ENCODE measurements around the gene CCDC178. TPM values are rescaled to one million over a fixed set of nuclear protein-coding genes. Genes with fewer than 3 reads are reported as not detected.

CCDC178 gene
- total RNA-seq, 4 donors from 2014 or later = not detected

DNA sequence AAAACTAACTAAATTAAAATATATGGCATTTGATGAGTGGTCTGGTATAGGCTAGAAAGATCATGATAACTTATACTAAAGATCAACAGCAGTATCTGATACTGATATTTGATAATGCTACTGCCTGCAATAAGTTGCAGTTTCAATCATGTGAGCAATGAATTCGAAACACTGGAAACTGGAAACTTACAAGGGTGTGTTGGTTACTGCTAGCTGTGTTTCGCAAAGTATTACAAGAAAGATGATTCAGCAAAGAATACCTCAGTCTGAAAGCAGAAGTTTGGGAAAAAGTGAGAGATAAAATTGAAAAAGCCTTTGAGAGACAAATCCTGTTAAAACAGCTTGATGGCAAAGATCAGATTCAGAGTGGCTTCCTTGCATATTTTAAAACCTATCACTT, 294.5 kb downstream of the CCDC178 start:
- no peak overlapping the region for H3K27ac ChIP-seq
- H3K27me3 ChIP-seq = no peaks in the 10 kb centered on the region
- no peak for DNase-seq
- H3K4me3 ChIP-seq = no peak overlapping the region
- no peaks in the 10 kb centered on the region for H3K4me1 ChIP-seq
- no peaks in the 10 kb centered on the region for H3K9me3 ChIP-seq
- TF ChIP-seq, protein P1, sequence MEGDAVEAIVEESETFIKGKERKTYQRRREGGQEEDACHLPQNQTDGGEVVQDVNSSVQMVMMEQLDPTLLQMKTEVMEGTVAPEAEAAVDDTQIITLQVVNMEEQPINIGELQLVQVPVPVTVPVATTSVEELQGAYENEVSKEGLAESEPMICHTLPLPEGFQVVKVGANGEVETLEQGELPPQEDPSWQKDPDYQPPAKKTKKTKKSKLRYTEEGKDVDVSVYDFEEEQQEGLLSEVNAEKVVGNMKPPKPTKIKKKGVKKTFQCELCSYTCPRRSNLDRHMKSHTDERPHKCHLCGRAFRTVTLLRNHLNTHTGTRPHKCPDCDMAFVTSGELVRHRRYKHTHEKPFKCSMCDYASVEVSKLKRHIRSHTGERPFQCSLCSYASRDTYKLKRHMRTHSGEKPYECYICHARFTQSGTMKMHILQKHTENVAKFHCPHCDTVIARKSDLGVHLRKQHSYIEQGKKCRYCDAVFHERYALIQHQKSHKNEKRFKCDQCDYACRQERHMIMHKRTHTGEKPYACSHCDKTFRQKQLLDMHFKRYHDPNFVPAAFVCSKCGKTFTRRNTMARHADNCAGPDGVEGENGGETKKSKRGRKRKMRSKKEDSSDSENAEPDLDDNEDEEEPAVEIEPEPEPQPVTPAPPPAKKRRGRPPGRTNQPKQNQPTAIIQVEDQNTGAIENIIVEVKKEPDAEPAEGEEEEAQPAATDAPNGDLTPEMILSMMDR (IDR thresholded peaks at IDR 0.05) = no peak
- TF ChIP-seq POLR2A (IDR thresholded peaks at IDR 0.05) = no peak
- H3K36me3 ChIP-seq = no peaks in the 10 kb centered on the region

DNA sequence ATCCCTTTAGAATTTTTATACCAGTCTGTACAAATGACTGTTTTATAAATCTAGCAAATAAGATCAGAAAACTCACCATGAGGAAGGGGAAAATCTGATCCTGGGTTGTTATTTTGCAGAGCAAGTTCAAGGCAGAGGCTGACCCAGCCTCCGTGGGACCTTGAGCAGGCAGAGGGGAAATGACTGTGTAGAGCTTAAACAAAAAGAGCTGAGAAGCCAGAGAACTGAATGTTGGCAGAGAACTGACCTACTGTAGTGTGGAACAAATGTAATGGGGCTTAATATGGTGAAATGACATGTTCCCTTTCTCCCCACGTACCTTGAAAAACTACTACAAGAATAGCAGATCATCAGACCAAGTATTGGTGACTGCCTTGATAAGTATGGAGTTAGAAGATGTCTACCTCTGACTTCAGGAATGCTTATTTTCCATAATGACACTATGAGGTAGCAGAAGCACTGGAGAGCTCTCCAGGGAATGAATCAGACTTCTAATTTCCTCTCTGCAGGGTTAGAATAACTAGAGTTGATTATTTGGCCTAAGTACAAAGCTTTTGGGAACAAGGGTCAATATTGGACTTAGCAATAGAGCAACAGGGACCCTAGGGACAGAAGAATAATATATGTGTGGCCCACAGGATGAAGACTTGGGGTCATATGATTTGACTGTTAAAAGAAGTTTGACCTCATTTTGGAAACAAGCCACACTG, 304.4 kb downstream of the CCDC178 start:
- H3K27ac ChIP-seq = no peak overlapping the region
- DNase-seq = no peak
- no peak for TF ChIP-seq POLR2A (IDR thresholded peaks at IDR 0.05)
- TF ChIP-seq, protein P1 (IDR thresholded peaks at IDR 0.05) = no peak
- H3K36me3 ChIP-seq = no peaks in the 10 kb centered on the region
- no peaks in the 10 kb centered on the region for H3K4me1 ChIP-seq
- no peaks in the 10 kb centered on the region for H3K27me3 ChIP-seq
- H3K4me3 ChIP-seq = no peak overlapping the region
- H3K9me3 ChIP-seq = no peaks in the 10 kb centered on the region

DNA sequence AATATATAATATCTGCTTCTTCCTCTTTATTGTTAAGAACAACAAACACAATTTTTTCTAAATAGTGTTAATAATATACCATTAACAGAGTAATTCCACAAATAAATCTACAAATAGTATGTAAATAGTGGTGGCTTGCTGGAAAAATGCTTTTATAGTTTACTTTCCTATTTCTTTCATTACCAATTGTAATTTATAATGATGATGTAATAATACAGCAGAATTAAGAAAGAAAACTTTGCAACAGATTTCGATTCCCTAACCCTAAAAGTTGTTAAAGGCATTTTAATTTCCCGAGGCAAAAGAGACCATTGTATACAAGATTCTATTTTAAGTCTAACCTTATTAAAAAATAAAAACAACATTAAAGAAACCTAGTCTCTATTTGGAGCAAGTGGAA, 307.9 kb downstream of the CCDC178 start:
- DNase-seq = no peak
- Histone ChIP-seq H3K36me3 (no peaks in the 10 kb centered on the region), H3K4me1 (no peaks in the 10 kb centered on the region), H3K27ac (no peak overlapping the region), H3K9me3 (no peaks in the 10 kb centered on the region), H3K27me3 (no peaks in the 10 kb centered on the region), H3K4me3 (no peak overlapping the region)
- TF ChIP-seq, protein P1 (IDR thresholded peaks at IDR 0.05) = no peak
- TF ChIP-seq POLR2A (IDR thresholded peaks at IDR 0.05) = no peak

DNA sequence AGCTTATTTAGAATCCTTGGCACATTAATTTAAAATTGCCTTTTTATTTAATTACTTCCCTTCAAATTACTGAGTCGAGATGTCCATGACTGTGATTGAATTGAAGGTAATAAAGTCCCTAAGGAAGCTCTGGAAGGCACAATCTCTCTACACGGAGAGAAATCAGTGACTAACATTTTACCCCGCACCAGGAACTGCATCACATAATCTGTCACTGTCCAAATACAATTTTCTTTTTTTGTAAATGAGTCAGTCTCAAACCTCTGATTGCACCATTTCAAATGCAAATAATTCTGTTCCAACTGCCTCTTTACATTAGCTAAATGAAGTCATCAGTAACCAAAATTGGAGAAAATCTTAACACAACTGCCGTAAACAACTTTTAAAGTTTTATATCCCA, 311.9 kb downstream of the CCDC178 start:
- H3K27me3 ChIP-seq = no peaks in the 10 kb centered on the region
- no peak overlapping the region for H3K4me3 ChIP-seq
- H3K27ac ChIP-seq = no peak overlapping the region
- H3K36me3 ChIP-seq = no peaks in the 10 kb centered on the region
- no peak for TF ChIP-seq POLR2A (IDR thresholded peaks at IDR 0.05)
- TF ChIP-seq, protein P1 (IDR thresholded peaks at IDR 0.05) = no peak
- no peak for DNase-seq
- H3K9me3 ChIP-seq = no peaks in the 10 kb centered on the region
- no peaks in the 10 kb centered on the region for H3K4me1 ChIP-seq

DNA sequence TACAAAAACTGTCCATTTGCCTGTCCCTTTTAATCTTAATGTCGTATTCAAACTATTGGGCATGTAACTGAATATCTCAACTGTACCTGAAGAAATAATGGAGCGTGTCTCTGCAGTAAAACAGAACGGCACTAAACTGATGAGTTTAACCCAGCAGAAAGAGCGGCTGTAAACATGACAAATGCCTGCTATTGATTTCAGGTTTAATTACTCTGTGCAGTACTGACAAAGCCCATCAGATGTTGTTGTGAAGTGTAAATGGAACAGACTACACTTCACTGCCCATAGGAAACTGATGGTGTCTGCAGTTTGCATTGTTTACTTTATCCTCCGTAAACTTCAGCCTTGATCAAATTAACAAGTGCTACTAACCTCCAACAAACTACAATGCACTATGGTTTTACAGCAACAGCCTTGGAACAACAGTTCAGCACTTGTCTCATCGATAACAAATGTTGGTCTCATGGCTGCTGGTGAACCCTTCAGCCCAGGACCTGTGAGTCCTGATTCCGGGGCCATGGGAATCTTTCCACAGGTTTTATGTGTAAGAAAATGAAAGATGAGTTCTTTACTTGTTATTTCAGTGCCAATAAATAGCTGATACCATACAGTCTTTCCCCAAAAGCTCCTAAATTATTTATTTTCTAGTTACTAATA, 316.5 kb downstream of the CCDC178 start:
- Histone ChIP-seq H3K27me3 (no peaks in the 10 kb centered on the region), H3K4me3 (no peak overlapping the region), H3K36me3 (no peaks in the 10 kb centered on the region), H3K4me1 (no peaks in the 10 kb centered on the region), H3K27ac (no peak overlapping the region), H3K9me3 (no peaks in the 10 kb centered on the region)
- no peak for DNase-seq
- TF ChIP-seq, protein P1 (IDR thresholded peaks at IDR 0.05) = no peak
- no peak for TF ChIP-seq POLR2A (IDR thresholded peaks at IDR 0.05)
